ENCODE results near the gene MYO9B. TPM values are rescaled to one million over a fixed set of nuclear protein-coding genes. Genes with fewer than 3 reads are reported as not detected.
A peak's percentile ranks its signal among the peaks of the same experiment; 100 is the strongest.

The MYO9B gene
- total RNA-seq (2014; rRNA removed) (68.3 and 76.1 TPM in 2 replicates), Bru-seq, nascent RNA (percentile 67 among the genes with signal in this experiment), BruChase-seq, experiment 1, labeled RNA remaining after a 6-hour chase (percentile 77 among the genes with signal in this experiment), BruChase-seq, experiment 2, labeled RNA remaining after a 2-hour chase (percentile 67 among the genes with signal in this experiment)
- long read RNA-seq, full-length matches to known transcripts, result 2 of 85 reads
- long read RNA-seq, partial matches to known transcripts, result 34 of 85 reads
- long read RNA-seq, other reads (novel, unspliced or antisense), result 49 of 85 reads

- intact Hi-C loops (cut with micrococcal nuclease), result no loop called here
- no peaks in the 10 kb centered on the region for H3F3A ChIP-seq (ENCODE audit: low read length, unreplicated experiment)
- DNase-seq, result peak; percentile 99
- CTCF ChIA-PET, result no interaction called here
- no peaks in the 10 kb centered on the region for H3K9me3 ChIP-seq (ENCODE audit: low read length)
- peaks cover 16% of the 10 kb centered on the region; the same call in 1 of the 2 replicates for H3K36me3 ChIP-seq (ENCODE audit: low read depth, low read length)
- H3K27me3 ChIP-seq (ENCODE audit: low read length), result no peaks in the 10 kb centered on the region
- H3K4me2 ChIP-seq (ENCODE audit: low read length), result peak within 1 kb of the TSS; percentile 97
- POLR2A ChIA-PET (ENCODE audit: unreplicated experiment), result no interaction called here
- H3K9ac ChIP-seq (ENCODE audit: low read length), result peak within 1 kb of the TSS; percentile 90
- peak within 1 kb of the TSS; percentile 91 for H3K4me3 ChIP-seq (ENCODE audit: low read length)
- peak; percentile 79 for ATAC-seq
- H3K27ac ChIP-seq (ENCODE audit: low read length), result peak within 1 kb of the TSS; percentile 49
- peak within 1 kb of the TSS; percentile 70 for H2AFZ ChIP-seq (ENCODE audit: low read length)
- H4K20me1 ChIP-seq (ENCODE audit: low read length), result peaks cover 5% of the 10 kb centered on the region; the same call in 1 of the 2 replicates
- H3K79me2 ChIP-seq (ENCODE audit: low read length), result peaks cover 81% of the 10 kb centered on the region
- no peaks in the 10 kb centered on the region for H3K9me2 ChIP-seq (replicated peaks; ENCODE audit: low read length)
- no TSS peak for BruUV-seq (replicated peaks)
- peaks cover 32% of the 10 kb centered on the region for H3K4me1 ChIP-seq (ENCODE audit: insufficient read depth, low read length)
- TF ChIP-seq EZH2 (IDR thresholded peaks at IDR 0.05; ENCODE audit: low read length, unreplicated experiment) (no peak), CTCF (conservative IDR thresholded peaks at IDR 0.05; ENCODE audit: low read depth, low read length) (no peak), EZH2phosphoT487 (IDR thresholded peaks at IDR 0.05; ENCODE audit: borderline replicate concordance, low read length) (no peak)
These were observed at the start of gene MYO9B, which contains the start of gene HAUS8 for GRCh38 chr19:17075035-17075863. TSS of gene MYO9B (plus strand) at chr19:17075777. CDS start at chr19:17101718, 25,941 bp downstream. TSS of gene HAUS8 (minus strand) at chr19:17075452. CDS start at chr19:17075422, 30 bp downstream.

GRCh38 chr19:17025991-17026658 lies 49.5 kb upstream of the MYO9B start:
- no peaks in the 10 kb centered on the region for H3K36me3 ChIP-seq (ENCODE audit: low read depth, low read length)
- no peak for ATAC-seq
- peak overlapping the region; percentile 59 for H3K4me3 ChIP-seq (ENCODE audit: low read length)
- H3K4me2 ChIP-seq (ENCODE audit: low read length), result peak overlapping the region; percentile 80
- CTCF ChIA-PET, result no interaction called here
- intact Hi-C loops (cut with micrococcal nuclease), result no loop called here
- no peak for TF ChIP-seq CTCF (conservative IDR thresholded peaks at IDR 0.05; ENCODE audit: low read depth, low read length)
- TF ChIP-seq EZH2phosphoT487 (IDR thresholded peaks at IDR 0.05; ENCODE audit: borderline replicate concordance, low read length), result no peak
- TF ChIP-seq EZH2 (IDR thresholded peaks at IDR 0.05; ENCODE audit: low read length, unreplicated experiment), result peak; percentile 25
- no peak overlapping the region for H3K9ac ChIP-seq (ENCODE audit: low read length)
- no peaks in the 10 kb centered on the region for H3F3A ChIP-seq (ENCODE audit: low read length, unreplicated experiment)
- POLR2A ChIA-PET (ENCODE audit: unreplicated experiment), result no interaction called here
- H3K4me1 ChIP-seq (ENCODE audit: insufficient read depth, low read length), result peaks cover 21% of the 10 kb centered on the region
- H3K9me2 ChIP-seq (replicated peaks; ENCODE audit: low read length), result no peaks in the 10 kb centered on the region
- H4K20me1 ChIP-seq (ENCODE audit: low read length), result no peaks in the 10 kb centered on the region
- peak overlapping the region; percentile 59; the same call in 1 of the 2 replicates for H2AFZ ChIP-seq (ENCODE audit: low read length)
- no peak overlapping the region for H3K27ac ChIP-seq (ENCODE audit: low read length)
- peaks cover 10% of the 10 kb centered on the region for H3K27me3 ChIP-seq (ENCODE audit: low read length)
- H3K9me3 ChIP-seq (ENCODE audit: low read length), result no peaks in the 10 kb centered on the region
- DNase-seq, result no peak
- no peaks in the 10 kb centered on the region for H3K79me2 ChIP-seq (ENCODE audit: low read length)
- BruUV-seq (replicated peaks), result no TSS peak
